ENCODE results near the gene NPW.

NPW gene

GRCh38 chr16:1991948-1992703 is 27.5 kb upstream of the NPW start:
- Mint-ChIP-seq H3K4me3 (peak overlapping the region; percentile 37), H3K27me3 (ENCODE audit: low read depth) (peaks cover 8% of the 10 kb centered on the region), H3K27ac (peak overlapping the region; percentile 87), H3K36me3 (ENCODE audit: low read depth) (peaks cover 12% of the 10 kb centered on the region), H3K9me3 (no peaks in the 10 kb centered on the region), H3K4me1 (ENCODE audit: low read depth) (peaks cover 21% of the 10 kb centered on the region)

DNA sequence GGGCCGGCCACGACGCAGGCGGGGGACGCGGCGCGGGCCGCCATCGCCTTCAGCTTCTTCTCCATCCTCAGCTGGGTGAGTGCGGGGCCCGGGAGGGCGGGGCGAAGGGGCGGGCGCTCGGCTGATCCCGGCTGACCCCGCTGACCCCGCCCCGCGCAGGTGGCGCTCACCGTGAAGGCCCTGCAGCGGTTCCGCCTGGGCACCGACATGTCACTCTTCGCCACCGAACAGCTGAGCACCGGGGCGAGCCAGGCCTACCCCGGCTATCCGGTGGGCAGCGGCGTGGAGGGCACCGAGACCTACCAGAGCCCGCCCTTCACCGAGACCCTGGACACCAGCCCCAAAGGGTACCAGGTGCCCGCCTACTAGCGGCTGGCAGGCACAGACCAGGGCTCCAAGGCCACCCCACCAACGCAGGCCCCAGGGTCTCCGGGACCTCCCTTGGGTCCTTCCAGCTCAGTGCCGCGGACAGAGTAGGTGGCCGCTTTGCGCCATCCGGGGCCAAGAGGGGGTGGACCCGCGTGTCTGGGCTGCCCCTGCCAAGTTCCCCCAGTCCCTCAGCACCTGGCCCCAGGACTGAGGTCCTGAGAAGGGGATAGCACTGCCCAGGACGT is 26.8 kb upstream of the NPW start:
- H3K4me1 Mint-ChIP-seq (ENCODE audit: low read depth): peaks cover 21% of the 10 kb centered on the region
- no peak overlapping the region for H3K27ac Mint-ChIP-seq
- peaks cover 12% of the 10 kb centered on the region for H3K36me3 Mint-ChIP-seq (ENCODE audit: low read depth)
- no peak overlapping the region for H3K4me3 Mint-ChIP-seq
- H3K27me3 Mint-ChIP-seq (ENCODE audit: low read depth): peaks cover 8% of the 10 kb centered on the region
- no peaks in the 10 kb centered on the region for H3K9me3 Mint-ChIP-seq

GRCh38 chr16:1993731-1994131 is 25.9 kb upstream of the NPW start:
- H3K27me3 Mint-ChIP-seq (ENCODE audit: low read depth): peaks cover 4% of the 10 kb centered on the region
- peak overlapping the region; percentile 67 for H3K27ac Mint-ChIP-seq
- peaks cover 18% of the 10 kb centered on the region for H3K4me1 Mint-ChIP-seq (ENCODE audit: low read depth)
- peaks cover 10% of the 10 kb centered on the region for H3K36me3 Mint-ChIP-seq (ENCODE audit: low read depth)
- no peaks in the 10 kb centered on the region for H3K9me3 Mint-ChIP-seq
- H3K4me3 Mint-ChIP-seq: no peak overlapping the region

GRCh38 chr16:1997494-1998359 is 21.9 kb upstream of the NPW start:
- no peaks in the 10 kb centered on the region for H3K27me3 Mint-ChIP-seq (ENCODE audit: low read depth)
- H3K27ac Mint-ChIP-seq: no peak overlapping the region
- peaks cover 14% of the 10 kb centered on the region for H3K36me3 Mint-ChIP-seq (ENCODE audit: low read depth)
- H3K9me3 Mint-ChIP-seq: no peaks in the 10 kb centered on the region
- peaks cover 8% of the 10 kb centered on the region for H3K4me1 Mint-ChIP-seq (ENCODE audit: low read depth)
- no peak overlapping the region for H3K4me3 Mint-ChIP-seq

DNA sequence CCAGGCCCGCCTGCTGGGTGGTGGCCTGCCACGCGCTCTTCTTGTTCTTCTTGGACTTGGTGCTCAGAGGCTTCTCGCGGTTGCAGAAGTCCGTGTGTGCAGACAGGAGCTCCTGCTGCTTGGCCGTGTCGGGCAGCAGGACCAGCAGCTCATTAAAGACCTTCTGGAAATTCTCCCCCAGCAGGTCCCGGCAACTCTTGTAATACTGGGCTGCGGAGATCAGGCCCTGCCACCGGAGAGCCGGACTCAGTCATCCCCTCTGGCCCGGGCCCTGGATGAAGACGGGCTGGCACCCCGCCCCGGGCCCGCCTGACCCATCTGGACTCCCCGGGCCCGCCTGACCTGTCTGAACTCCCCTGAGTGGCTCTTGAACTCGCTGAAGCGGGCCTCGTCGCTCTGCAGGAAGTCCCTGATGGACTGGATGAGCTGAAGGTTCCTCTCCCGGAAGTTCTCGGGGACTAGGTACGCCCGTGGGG is 21.2 kb upstream of the NPW start:
- peaks cover 7% of the 10 kb centered on the region for H3K4me1 Mint-ChIP-seq (ENCODE audit: low read depth)
- H3K9me3 Mint-ChIP-seq: no peaks in the 10 kb centered on the region
- no peaks in the 10 kb centered on the region for H3K27me3 Mint-ChIP-seq (ENCODE audit: low read depth)
- H3K4me3 Mint-ChIP-seq: no peak overlapping the region
- peak overlapping the region; percentile 55 for H3K27ac Mint-ChIP-seq
- peaks cover 14% of the 10 kb centered on the region for H3K36me3 Mint-ChIP-seq (ENCODE audit: low read depth)

DNA sequence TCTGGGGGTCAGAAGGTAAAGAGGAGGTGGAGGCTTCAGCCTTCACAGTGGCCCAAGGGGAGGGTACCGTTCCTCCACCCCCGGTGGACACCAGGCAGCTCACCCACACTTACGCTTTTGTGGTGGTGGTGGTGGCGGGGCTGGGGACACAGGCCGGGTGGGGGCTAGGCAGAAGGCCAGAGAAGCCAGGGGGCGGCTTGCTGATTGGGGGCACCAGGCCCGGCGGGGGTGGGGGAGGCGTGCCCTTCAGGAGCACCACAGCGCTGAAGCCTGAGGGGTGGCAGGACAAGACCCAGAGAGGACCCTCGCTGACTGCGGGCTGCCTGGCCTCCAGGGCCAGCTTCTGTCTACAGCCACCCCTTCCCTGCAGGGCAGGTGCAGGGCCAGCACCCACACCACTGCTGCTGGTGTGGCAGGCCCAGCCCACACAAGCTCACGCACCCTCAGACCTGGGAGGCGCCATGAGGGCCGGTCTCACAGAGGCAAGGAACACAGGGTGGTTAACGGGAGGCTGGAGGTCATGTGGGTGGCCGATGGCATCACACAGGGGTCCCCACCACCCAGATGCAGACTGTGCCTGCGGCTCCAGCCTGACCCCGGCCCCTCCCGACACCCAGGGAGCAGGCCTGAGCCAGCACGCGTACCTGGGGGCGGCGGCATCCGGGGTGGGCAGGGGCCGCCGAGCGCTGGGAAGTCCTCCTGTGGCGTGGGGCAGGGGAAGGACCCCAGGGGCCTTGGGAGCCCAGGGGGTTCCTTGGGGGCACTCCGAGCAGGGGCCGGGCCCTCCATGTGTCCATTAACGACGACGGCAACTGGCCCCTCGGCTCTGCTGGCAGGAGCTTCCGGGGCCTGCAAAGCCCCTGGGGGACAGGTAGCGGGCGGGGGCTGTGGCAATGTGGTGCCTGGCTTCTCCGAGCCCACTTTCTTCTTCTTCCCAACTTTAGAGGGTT is 20.5 kb upstream of the NPW start:
- Mint-ChIP-seq H3K36me3 (ENCODE audit: low read depth) (peaks cover 13% of the 10 kb centered on the region), H3K27me3 (ENCODE audit: low read depth) (no peaks in the 10 kb centered on the region), H3K4me1 (ENCODE audit: low read depth) (peaks cover 3% of the 10 kb centered on the region), H3K27ac (no peak overlapping the region), H3K9me3 (no peaks in the 10 kb centered on the region), H3K4me3 (no peak overlapping the region)

DNA sequence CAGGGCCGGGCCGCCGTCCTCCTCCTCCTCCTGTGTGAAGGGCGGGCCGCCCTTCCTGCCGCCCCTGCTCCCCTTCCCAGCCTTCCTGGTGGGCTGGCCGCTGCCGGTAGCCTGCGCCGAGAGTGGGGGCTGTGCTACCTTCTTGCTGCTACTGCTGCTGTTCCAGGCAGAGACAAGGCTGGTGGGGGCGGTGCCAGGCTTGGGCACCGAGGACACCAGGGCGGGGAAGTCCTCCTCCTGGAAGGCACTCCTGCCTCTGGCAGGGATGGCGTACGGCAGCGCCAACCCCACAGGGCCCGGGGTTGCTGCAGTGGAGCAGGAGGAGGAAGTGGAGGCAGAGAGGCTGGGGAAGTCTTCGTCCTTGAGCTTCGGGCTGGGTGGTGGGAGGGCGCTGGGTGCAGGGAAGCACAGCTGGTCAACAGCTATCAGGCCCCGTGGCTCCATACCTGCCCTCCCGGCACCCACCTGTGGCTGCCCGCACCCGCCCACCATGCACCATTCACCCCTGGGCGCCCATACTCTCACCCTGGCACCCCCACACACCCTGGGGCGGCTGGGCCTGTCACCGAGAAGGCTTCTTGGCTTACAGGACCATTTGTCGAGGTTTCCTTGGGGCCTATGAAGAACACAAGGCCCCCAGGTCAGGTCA is 19.6 kb upstream of the NPW start:
- H3K36me3 Mint-ChIP-seq (ENCODE audit: low read depth): peaks cover 13% of the 10 kb centered on the region
- H3K27ac Mint-ChIP-seq: no peak overlapping the region

GRCh38 chr16:2001035-2001434 is 18.6 kb upstream of the NPW start:
- Mint-ChIP-seq H3K36me3 (ENCODE audit: low read depth) (peaks cover 8% of the 10 kb centered on the region), H3K27ac (peak overlapping the region; percentile 45), H3K27me3 (ENCODE audit: low read depth) (no peaks in the 10 kb centered on the region), H3K4me1 (ENCODE audit: low read depth) (peaks cover 4% of the 10 kb centered on the region), H3K9me3 (no peaks in the 10 kb centered on the region), H3K4me3 (no peak overlapping the region)

More for the DNA sequence above, 19.6 kb upstream of the NPW start:
- no peaks in the 10 kb centered on the region for H3K9me3 Mint-ChIP-seq
- no peak overlapping the region for H3K4me3 Mint-ChIP-seq
- H3K4me1 Mint-ChIP-seq (ENCODE audit: low read depth): peaks cover 3% of the 10 kb centered on the region
- H3K27me3 Mint-ChIP-seq (ENCODE audit: low read depth): no peaks in the 10 kb centered on the region

- Mint-ChIP-seq H3K4me3 (no peak overlapping the region), H3K9me3 (no peaks in the 10 kb centered on the region), H3K27ac (no peak overlapping the region), H3K36me3 (ENCODE audit: low read depth) (peaks cover 8% of the 10 kb centered on the region), H3K4me1 (ENCODE audit: low read depth) (peaks cover 4% of the 10 kb centered on the region), H3K27me3 (ENCODE audit: low read depth) (no peaks in the 10 kb centered on the region)
Observed at GRCh38 chr16:2001456-2002355, 17.9 kb upstream of the NPW start.

DNA sequence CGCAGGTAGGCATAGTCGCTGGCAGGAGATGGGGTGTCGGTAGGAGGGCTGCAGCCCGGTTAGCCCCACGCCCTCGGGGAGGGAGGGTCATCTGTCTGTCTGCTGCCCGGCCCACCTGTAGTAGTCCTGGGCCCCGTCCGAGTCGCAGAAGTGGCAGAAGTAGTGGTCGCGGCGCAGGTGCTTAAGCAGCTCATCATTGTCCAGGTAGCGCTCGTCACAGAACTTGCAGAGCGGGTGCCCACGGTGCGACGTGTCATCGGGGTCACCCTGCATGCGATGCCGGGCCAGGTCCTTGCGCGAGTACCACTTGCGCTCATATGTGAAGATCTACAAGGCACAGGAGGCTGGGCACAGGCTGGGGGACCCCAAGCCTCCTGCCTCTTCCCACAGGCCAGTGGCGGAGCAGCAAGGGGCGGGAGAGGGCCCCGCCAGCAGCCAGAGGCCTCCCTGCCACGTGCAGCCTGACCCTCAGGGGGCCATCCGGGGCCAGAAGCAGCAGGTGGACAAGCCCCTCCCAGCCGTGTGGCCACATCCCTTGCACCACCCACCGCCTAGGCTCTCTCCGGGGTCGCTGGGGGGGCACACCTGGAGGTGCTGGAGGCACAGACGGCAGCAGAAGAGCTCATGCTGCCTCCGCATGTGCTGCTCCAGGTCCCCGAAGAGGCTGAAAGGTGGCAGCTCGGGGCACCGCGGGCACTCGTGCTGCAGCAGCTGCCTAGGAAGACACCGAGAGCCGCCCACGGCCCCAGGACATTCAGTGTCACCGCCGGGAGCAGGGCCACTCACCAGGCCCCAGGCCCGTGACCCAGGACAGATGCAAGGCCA is 17.0 kb upstream of the NPW start:
- H3K4me3 Mint-ChIP-seq: no peak overlapping the region
- no peak overlapping the region for H3K27ac Mint-ChIP-seq
- H3K4me1 Mint-ChIP-seq (ENCODE audit: low read depth): peaks cover 9% of the 10 kb centered on the region
- H3K9me3 Mint-ChIP-seq: no peaks in the 10 kb centered on the region
- no peaks in the 10 kb centered on the region for H3K27me3 Mint-ChIP-seq (ENCODE audit: low read depth)
- H3K36me3 Mint-ChIP-seq (ENCODE audit: low read depth): peaks cover 8% of the 10 kb centered on the region

DNA sequence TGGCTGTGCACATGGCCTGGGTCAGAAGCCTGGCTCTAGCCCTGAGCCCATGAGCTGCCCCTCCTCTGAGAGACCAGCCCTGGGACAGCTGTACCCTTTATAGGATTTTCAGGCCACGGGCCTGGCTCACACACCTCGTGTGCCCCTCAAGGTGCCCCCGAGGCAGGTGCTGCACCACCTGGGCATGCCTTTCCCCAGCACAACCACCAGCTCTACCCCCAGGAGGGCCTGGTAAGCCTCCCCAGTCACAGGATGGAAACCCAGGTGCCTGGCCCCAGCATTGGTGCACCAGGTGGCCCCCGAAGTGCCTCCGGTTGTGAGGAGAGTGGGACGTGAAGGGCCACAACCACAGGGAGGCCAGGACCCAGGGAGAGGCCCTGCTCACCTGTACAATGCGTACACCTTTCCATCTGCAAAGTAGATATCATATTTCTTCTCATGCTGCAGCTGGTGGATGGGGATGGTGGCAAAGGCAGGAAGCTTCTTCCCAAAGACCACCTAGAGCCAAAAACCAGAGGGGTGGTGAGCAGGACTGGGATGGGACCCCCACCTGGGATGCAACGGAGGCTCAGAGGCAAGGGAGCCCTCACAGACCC is 16.3 kb upstream of the NPW start:
- no peaks in the 10 kb centered on the region for H3K27me3 Mint-ChIP-seq (ENCODE audit: low read depth)
- peaks cover 17% of the 10 kb centered on the region for H3K4me1 Mint-ChIP-seq (ENCODE audit: low read depth)
- no peak overlapping the region for H3K4me3 Mint-ChIP-seq
- no peaks in the 10 kb centered on the region for H3K9me3 Mint-ChIP-seq
- H3K27ac Mint-ChIP-seq: no peak overlapping the region
- H3K36me3 Mint-ChIP-seq (ENCODE audit: low read depth): peaks cover 10% of the 10 kb centered on the region
